WTC11 (cell line): ENCODE data around the gene NOG. TPM values are rescaled to one million over a fixed set of nuclear protein-coding genes. Genes with fewer than 3 reads are reported as not detected.

ENCODE experiments used
- ATAC-seq: fragments of 200-7000 bp; cut with Tn5 transposase; 2 replicates; pipeline ENCODE4 v1.10.0; 2021; ENCODE audit warnings: mild to moderate bottlenecking, moderate library complexity
- CTCF ChIA-PET: fragments of 300-600 bp; sonication (Branson Sonifier 250); formaldehyde crosslinking; loops from one replicate; lab custom pipeline; 2021; ENCODE audit warnings: antibody characterized with exemption; lab: Charles Lee
- POLR2A ChIA-PET: fragments of 350-600 bp; sonication (Branson Sonifier 250); formaldehyde crosslinking; loops from one replicate; lab custom pipeline; 2021; ENCODE audit warnings: antibody characterized with exemption; lab: Charles Lee
- DNase-seq: peaks from one replicate; pipeline ENCODE4 v3.0.0; 2021; ENCODE audit warnings: low spot score
- H3K27ac Mint-ChIP-seq: 2 replicates; pipeline ENCODE4 v1.8.0; 2021; ENCODE audit warnings: mixed read lengths
- H3K27me3 Mint-ChIP-seq: 2 replicates; pipeline ENCODE4 v1.8.0; 2021; ENCODE audit warnings: low read depth, mild to moderate bottlenecking, moderate library complexity, mixed read lengths
- H3K36me3 Mint-ChIP-seq: 2 replicates; pipeline ENCODE4 v1.8.0; 2021; ENCODE audit warnings: mixed read lengths
- H3K4me1 Mint-ChIP-seq: 2 replicates; pipeline ENCODE4 v1.8.0; 2022; ENCODE audit warnings: mixed read lengths
- H3K4me3 Mint-ChIP-seq: 2 replicates; pipeline ENCODE4 v1.8.0; 2021; ENCODE audit warnings: mild to moderate bottlenecking, moderate library complexity, mixed read lengths
- H3K9me3 Mint-ChIP-seq: 2 replicates; pipeline ENCODE4 v1.8.0; 2021; ENCODE audit warnings: mixed read lengths
- AFF4 ChIP-seq: sonication (generic); formaldehyde crosslinking; IDR thresholded peaks from 2 replicates; pipeline ENCODE4 v1.8.1; 2023; ENCODE audit warnings: mild to moderate bottlenecking, missing genetic modification reagents, borderline replicate concordance
- AR ChIP-seq: fragments of 250-450 bp; sonication (Bioruptor Pico); IDR thresholded peaks from 2 replicates; pipeline ENCODE4 v1.9.0; 2021; ENCODE audit warnings: mild to moderate bottlenecking
- ARID4B ChIP-seq: sonication (generic); formaldehyde crosslinking; IDR thresholded peaks from 2 replicates; pipeline ENCODE4 v1.8.0; 2023; ENCODE audit warnings: missing genetic modification reagents, mild to moderate bottlenecking, borderline replicate concordance
- ATF3 ChIP-seq: sonication (generic); formaldehyde crosslinking; conservative IDR thresholded peaks from 2 replicates; pipeline ENCODE4 v1.8.1; 2022; ENCODE audit warnings: mild to moderate bottlenecking, missing genetic modification reagents
- CDX4 ChIP-seq: fragments of 250-450 bp; sonication (Bioruptor Pico); IDR thresholded peaks from 2 replicates; pipeline ENCODE4 v1.9.0; 2021; ENCODE audit warnings: moderate library complexity, mild to moderate bottlenecking, inconsistent platforms, borderline replicate concordance
- ELF4 ChIP-seq: sonication (generic); formaldehyde crosslinking; IDR thresholded peaks from 2 replicates; pipeline ENCODE4 v1.8.1; 2022; ENCODE audit warnings: low read depth, mild to moderate bottlenecking, moderate library complexity, missing genetic modification reagents
- FOXK1 ChIP-seq: sonication (generic); formaldehyde crosslinking; IDR thresholded peaks from 2 replicates; pipeline ENCODE4 v1.8.0; 2022; ENCODE audit warnings: mild to moderate bottlenecking, moderate library complexity, missing genetic modification reagents
- FOXP1 ChIP-seq: sonication (generic); formaldehyde crosslinking; IDR thresholded peaks from 2 replicates; pipeline ENCODE4 v1.8.0; 2022; ENCODE audit warnings: missing genetic modification reagents, mild to moderate bottlenecking, moderate library complexity, borderline replicate concordance
- IRF1 ChIP-seq: sonication (generic); formaldehyde crosslinking; IDR thresholded peaks from 2 replicates; pipeline ENCODE4 v1.8.0; 2023; ENCODE audit warnings: missing genetic modification reagents
- MAX ChIP-seq: sonication (generic); formaldehyde crosslinking; IDR thresholded peaks from 2 replicates; pipeline ENCODE4 v1.8.0; 2022; ENCODE audit warnings: mild to moderate bottlenecking, missing genetic modification reagents
- NR3C1 ChIP-seq: sonication (generic); formaldehyde crosslinking; conservative IDR thresholded peaks from 2 replicates; pipeline ENCODE4 v1.8.1; 2023; ENCODE audit warnings: low read depth, mild to moderate bottlenecking, missing genetic modification reagents
- PREB ChIP-seq: sonication (generic); formaldehyde crosslinking; IDR thresholded peaks from 2 replicates; pipeline ENCODE4 v1.8.1; 2022; ENCODE audit warnings: mild to moderate bottlenecking, missing genetic modification reagents, moderate library complexity, borderline replicate concordance
- RORB ChIP-seq: fragments of 250-450 bp; sonication (Bioruptor Pico); IDR thresholded peaks from 2 replicates; pipeline ENCODE4 v1.9.0; 2021; ENCODE audit warnings: mild to moderate bottlenecking
- TEAD1 ChIP-seq: sonication (generic); formaldehyde crosslinking; IDR thresholded peaks from 2 replicates; pipeline ENCODE4 v1.8.0; 2022; ENCODE audit warnings: mild to moderate bottlenecking, missing genetic modification reagents
- ZMAT4 ChIP-seq: fragments of 250-450 bp; sonication (Bioruptor Pico); IDR thresholded peaks from 2 replicates; pipeline ENCODE4 v1.9.0; 2021; ENCODE audit warnings: mild to moderate bottlenecking
- ZNF263 ChIP-seq: sonication (generic); formaldehyde crosslinking; IDR thresholded peaks from 2 replicates; pipeline ENCODE4 v1.8.1; 2022; ENCODE audit warnings: low read depth, mild to moderate bottlenecking, moderate library complexity, missing genetic modification reagents
- ZNF281 ChIP-seq: sonication (generic); formaldehyde crosslinking; IDR thresholded peaks from 2 replicates; pipeline ENCODE4 v1.8.0; 2023; ENCODE audit warnings: mild to moderate bottlenecking, missing genetic modification reagents
- ZNF317 ChIP-seq: sonication (generic); formaldehyde crosslinking; IDR thresholded peaks from 2 replicates; pipeline ENCODE4 v1.8.1; 2023; ENCODE audit warnings: low read depth, mild to moderate bottlenecking, moderate library complexity, missing genetic modification reagents, borderline replicate concordance
- total RNA-seq: library from RNA; stranded (reverse); gene quantifications from 3 replicates; pipeline ENCODE4 v1.2.3, GENCODE V29; 2021

The NOG gene
- total RNA-seq, 1 experiment from 2014 or later = 1.2 TPM

- Mint-ChIP-seq H3K4me3 (no peak overlapping the region), H3K36me3 (no peaks in the 10 kb centered on the region), H3K27ac (no peak overlapping the region), H3K4me1 (peaks cover 18% of the 10 kb centered on the region), H3K9me3 (no peaks in the 10 kb centered on the region), H3K27me3 (peaks cover 36% of the 10 kb centered on the region)
- ChIA-PET CTCF (interaction anchor here (4.4 kb wide), 1 partner anchor 180 kb away, joined by 15 read pairs; no protein-coding TSS in a partner anchor), POLR2A (no interaction called here)
- TF ChIP-seq PREB (CRISPR knock-in tag) (no peak), ARID4B (CRISPR knock-in tag) (no peak), ZNF317 (no peak), MAX (CRISPR knock-in tag) (no peak), FOXK1 (CRISPR knock-in tag) (no peak), ATF3 (CRISPR knock-in tag) (no peak), CDX4 (no peak), NR3C1 (CRISPR knock-in tag) (no peak), TEAD1 (CRISPR knock-in tag) (no peak), RORB (CRISPR knock-in tag) (no peak), ELF4 (CRISPR knock-in tag) (no peak), AFF4 (no peak), FOXP1 (CRISPR knock-in tag) (no peak), IRF1 (CRISPR knock-in tag) (no peak), ZNF263 (CRISPR knock-in tag) (no peak), AR (CRISPR knock-in tag) (no peak), ZNF281 (no peak), ZMAT4 (CRISPR knock-in tag) (no peak)
- no peak for DNase-seq
- no peak for ATAC-seq
These were observed 6.8 kb downstream of the NOG start for GRCh38 chr17:56600256-56600655.
